Endothelial cell (in vitro differentiated cells): Measurements from ENCODE around the gene TARS2. TPM values are rescaled to one million over a fixed set of nuclear protein-coding genes. Genes with fewer than 3 reads are reported as not detected.

Experiments used
- DNase-seq: peaks from one replicate; pipeline ENCODE4 v3.0.0; 2021; ENCODE audit warnings: low spot score
- H3K27ac Mint-ChIP-seq: one replicate; pipeline ENCODE4 v1.8.0; 2021; ENCODE audit warnings: mixed read lengths, inconsistent platforms; ENCODE audit not compliant: unreplicated experiment
- H3K27me3 Mint-ChIP-seq: one replicate; pipeline ENCODE4 v1.8.0; 2021; ENCODE audit warnings: mild to moderate bottlenecking, moderate library complexity, mixed read lengths, inconsistent platforms; ENCODE audit not compliant: unreplicated experiment
- H3K36me3 Mint-ChIP-seq: one replicate; pipeline ENCODE4 v1.8.0; 2021; ENCODE audit warnings: mild to moderate bottlenecking, low read depth, mixed read lengths, inconsistent platforms; ENCODE audit not compliant: unreplicated experiment
- H3K4me1 Mint-ChIP-seq: one replicate; pipeline ENCODE4 v1.8.0; 2021; ENCODE audit warnings: mild to moderate bottlenecking, mixed read lengths, inconsistent platforms; ENCODE audit not compliant: unreplicated experiment
- H3K4me3 Mint-ChIP-seq: one replicate; pipeline ENCODE4 v1.8.0; 2021; ENCODE audit warnings: mild to moderate bottlenecking, mixed read lengths, inconsistent platforms; ENCODE audit not compliant: unreplicated experiment
- H3K9me3 Mint-ChIP-seq: one replicate; pipeline ENCODE4 v1.8.0; 2021; ENCODE audit warnings: mixed read lengths, inconsistent platforms; ENCODE audit not compliant: unreplicated experiment
- CTCF ChIP-seq: fragments of 200-600 bp; sonication (generic); IDR thresholded peaks from one replicate; pipeline ENCODE4 v1.5.0; 2021; ENCODE audit warnings: antibody characterized with exemption; ENCODE audit not compliant: unreplicated experiment
- total RNA-seq: library from RNA; stranded (reverse); fragmentation: NEBNext Ultra II Directional; extraction: Animal tissue kit (Norgen Biotek cat#: 25700); gene quantifications from one replicate; pipeline ENCODE4 v1.2.1, GENCODE V29; 2021; ENCODE audit not compliant: unreplicated experiment

The TARS2 gene
- total RNA-seq, 1 donor from 2014 or later: 16.6 TPM

- Mint-ChIP-seq H3K9me3 (no peaks in the 10 kb centered on the region), H3K4me3 (no peak overlapping the region), H3K4me1 (peaks cover 3% of the 10 kb centered on the region), H3K36me3 (peaks cover 5% of the 10 kb centered on the region), H3K27ac (no peak overlapping the region), H3K27me3 (peaks cover 20% of the 10 kb centered on the region)
- DNase-seq: no peak
- TF ChIP-seq CTCF: no peak
Measured at GRCh38 chr1:150551784-150552127, 64.5 kb downstream of the TARS2 start.

- Mint-ChIP-seq H3K4me1 (peaks cover 3% of the 10 kb centered on the region), H3K4me3 (no peak overlapping the region), H3K27ac (no peak overlapping the region), H3K36me3 (peaks cover 5% of the 10 kb centered on the region), H3K27me3 (peaks cover 21% of the 10 kb centered on the region), H3K9me3 (no peaks in the 10 kb centered on the region)
- TF ChIP-seq CTCF: no peak
- no peak for DNase-seq
Measured at GRCh38 chr1:150552128-150552910, 65.1 kb downstream of the TARS2 start.

GRCh38 chr1:150552911-150553289, 65.7 kb downstream of the TARS2 start:
- H3K27me3 Mint-ChIP-seq: peaks cover 24% of the 10 kb centered on the region
- H3K4me3 Mint-ChIP-seq: no peak overlapping the region
- DNase-seq: no peak
- H3K4me1 Mint-ChIP-seq: peaks cover 3% of the 10 kb centered on the region
- no peaks in the 10 kb centered on the region for H3K9me3 Mint-ChIP-seq
- TF ChIP-seq CTCF: no peak
- H3K27ac Mint-ChIP-seq: no peak overlapping the region
- H3K36me3 Mint-ChIP-seq: peaks cover 5% of the 10 kb centered on the region

- no peak overlapping the region for H3K27ac Mint-ChIP-seq
- no peaks in the 10 kb centered on the region for H3K9me3 Mint-ChIP-seq
- H3K27me3 Mint-ChIP-seq: peaks cover 22% of the 10 kb centered on the region
- peaks cover 5% of the 10 kb centered on the region for H3K36me3 Mint-ChIP-seq
- DNase-seq: no peak
- H3K4me3 Mint-ChIP-seq: no peak overlapping the region
- H3K4me1 Mint-ChIP-seq: peaks cover 1% of the 10 kb centered on the region
- TF ChIP-seq CTCF: no peak
Measured at GRCh38 chr1:150553392-150554085, 66.3 kb downstream of the TARS2 start.

GRCh38 chr1:150554086-150554452, 66.8 kb downstream of the TARS2 start:
- no peak overlapping the region for H3K27ac Mint-ChIP-seq
- H3K9me3 Mint-ChIP-seq: no peaks in the 10 kb centered on the region
- peaks cover 21% of the 10 kb centered on the region for H3K27me3 Mint-ChIP-seq
- TF ChIP-seq CTCF: no peak
- H3K4me3 Mint-ChIP-seq: no peak overlapping the region
- H3K36me3 Mint-ChIP-seq: peaks cover 5% of the 10 kb centered on the region
- no peak for DNase-seq
- no peaks in the 10 kb centered on the region for H3K4me1 Mint-ChIP-seq
